Measurements from ENCODE around the gene SLX4IP. TPM values are rescaled to one million over a fixed set of nuclear protein-coding genes. Genes with fewer than 3 reads are reported as not detected.

Gene SLX4IP
- total RNA-seq, 2 donors from 2014 or later, result 7.0 to 8.2 TPM

DNA sequence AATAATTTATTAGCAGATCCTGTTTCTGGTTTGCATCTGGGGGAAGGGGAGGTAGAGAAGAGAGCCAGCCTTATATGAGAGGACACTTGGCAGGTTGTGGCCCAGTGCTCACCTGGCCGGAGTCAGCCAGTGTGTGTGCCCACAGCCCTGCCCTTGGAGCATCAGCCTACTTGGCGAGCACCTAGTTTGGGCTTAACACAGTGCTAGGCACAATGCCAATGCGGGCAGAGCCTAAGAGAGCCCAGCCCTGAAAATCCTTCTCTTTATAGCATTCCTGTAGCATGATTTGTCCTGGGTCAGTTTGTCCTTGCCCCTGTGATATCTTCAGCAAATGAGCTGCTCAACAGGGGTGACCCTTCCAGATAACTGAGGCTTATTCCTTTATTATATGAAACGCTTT, 73.0 kb downstream of the SLX4IP start:
- intact Hi-C loops (cut with DNase I), result loop anchor here (5.0 kb wide), 2 partner anchors 89 to 164 kb away; partner anchors contain the start of gene JAG1
- peak; percentile 61 for DNase-seq (ENCODE audit: low spot score)
- Histone ChIP-seq H3K27me3 (replicated peaks; ENCODE audit: insufficient read depth) (no peaks in the 10 kb centered on the region), H3K4me3 (no peak overlapping the region), H3K4me1 (replicated peaks) (peaks cover 34% of the 10 kb centered on the region), H3K27ac (peak overlapping the region; percentile 77 to 82), H3K9me3 (no peaks in the 10 kb centered on the region), H3K36me3 (no peaks in the 10 kb centered on the region)
- no peak for TF ChIP-seq POLR2A (IDR thresholded peaks at IDR 0.05)
- TF ChIP-seq POLR2AphosphoS5 (IDR thresholded peaks at IDR 0.05), result no peak
- TF ChIP-seq CTCF (IDR thresholded peaks at IDR 0.05), result no peak
- WGBS, result 41% methylated on average over 4 of the region's 4 CpGs

GRCh38 chr20:10508468-10509251, 73.6 kb downstream of the SLX4IP start:
- 12% methylated on average over 8 of the region's 8 CpGs for WGBS
- TF ChIP-seq POLR2AphosphoS5 (IDR thresholded peaks at IDR 0.05) (no peak), POLR2A (IDR thresholded peaks at IDR 0.05) (no peak), CTCF (IDR thresholded peaks at IDR 0.05) (no peak)
- H3K4me3 ChIP-seq, result no peak overlapping the region
- no peaks in the 10 kb centered on the region for H3K36me3 ChIP-seq
- peak; percentile 46 for DNase-seq (ENCODE audit: low spot score)
- no peaks in the 10 kb centered on the region for H3K27me3 ChIP-seq (replicated peaks; ENCODE audit: insufficient read depth)
- no peaks in the 10 kb centered on the region for H3K9me3 ChIP-seq
- H3K27ac ChIP-seq, result peak overlapping the region; percentile 77 to 82
- intact Hi-C loops (cut with DNase I), result loop anchor here (5.0 kb wide), 2 partner anchors 89 to 164 kb away; partner anchors contain the start of gene JAG1
- peaks cover 34% of the 10 kb centered on the region for H3K4me1 ChIP-seq (replicated peaks)

GRCh38 chr20:10509376-10509775, 74.3 kb downstream of the SLX4IP start:
- DNase-seq (ENCODE audit: low spot score), result no peak
- Histone ChIP-seq H3K4me1 (replicated peaks) (peaks cover 30% of the 10 kb centered on the region), H3K4me3 (no peak overlapping the region), H3K27me3 (replicated peaks; ENCODE audit: insufficient read depth) (no peaks in the 10 kb centered on the region), H3K36me3 (no peaks in the 10 kb centered on the region), H3K27ac (peak overlapping the region; percentile 77 to 82), H3K9me3 (no peaks in the 10 kb centered on the region)
- TF ChIP-seq POLR2AphosphoS5 (IDR thresholded peaks at IDR 0.05) (no peak), CTCF (IDR thresholded peaks at IDR 0.05) (no peak), POLR2A (IDR thresholded peaks at IDR 0.05) (no peak)
- intact Hi-C loops (cut with DNase I), result loop anchor here (5.0 kb wide), 2 partner anchors 88 to 163 kb away; partner anchors contain the start of gene JAG1
- WGBS, result 72% methylated on average over 6 of the region's 6 CpGs

DNA sequence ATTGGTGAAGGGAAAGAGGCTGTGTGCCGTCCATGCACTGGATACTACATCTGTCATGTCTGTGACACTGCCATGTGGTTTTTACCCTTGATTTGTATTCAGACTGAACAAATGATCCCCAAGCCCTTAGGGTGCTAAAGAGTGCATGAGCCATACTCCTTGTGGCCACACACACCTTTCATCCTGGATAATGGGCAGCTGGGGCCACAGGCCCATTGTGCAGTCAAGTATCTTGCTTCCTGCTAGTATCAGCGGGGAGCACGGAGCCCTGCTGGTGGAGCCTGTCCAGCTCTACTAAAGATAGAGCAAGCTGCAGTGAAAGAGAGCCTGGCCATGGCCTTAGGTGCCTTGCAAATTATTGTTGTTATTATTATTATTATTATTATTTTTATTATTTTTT, 75.1 kb downstream of the SLX4IP start:
- intact Hi-C loops (cut with DNase I), result no loop called here
- peaks cover 27% of the 10 kb centered on the region for H3K4me1 ChIP-seq (replicated peaks)

More for the DNA sequence above, 75.1 kb downstream of the SLX4IP start:
- WGBS, result 99% methylated on average over 3 of the region's 3 CpGs
- H3K27ac ChIP-seq, result peak overlapping the region in 1 of 2 donors; percentile 66
- no peaks in the 10 kb centered on the region for H3K27me3 ChIP-seq (replicated peaks; ENCODE audit: insufficient read depth)
- H3K9me3 ChIP-seq, result no peaks in the 10 kb centered on the region
- TF ChIP-seq POLR2A (IDR thresholded peaks at IDR 0.05) (no peak), POLR2AphosphoS5 (IDR thresholded peaks at IDR 0.05) (no peak), CTCF (IDR thresholded peaks at IDR 0.05) (no peak)
- no peaks in the 10 kb centered on the region for H3K36me3 ChIP-seq
- no peak for DNase-seq (ENCODE audit: low spot score)
- H3K4me3 ChIP-seq, result no peak overlapping the region

All from prostate gland (tissue), 2 donors.